ENCODE results near the gene MYOZ3.

The MYOZ3 gene

DNA sequence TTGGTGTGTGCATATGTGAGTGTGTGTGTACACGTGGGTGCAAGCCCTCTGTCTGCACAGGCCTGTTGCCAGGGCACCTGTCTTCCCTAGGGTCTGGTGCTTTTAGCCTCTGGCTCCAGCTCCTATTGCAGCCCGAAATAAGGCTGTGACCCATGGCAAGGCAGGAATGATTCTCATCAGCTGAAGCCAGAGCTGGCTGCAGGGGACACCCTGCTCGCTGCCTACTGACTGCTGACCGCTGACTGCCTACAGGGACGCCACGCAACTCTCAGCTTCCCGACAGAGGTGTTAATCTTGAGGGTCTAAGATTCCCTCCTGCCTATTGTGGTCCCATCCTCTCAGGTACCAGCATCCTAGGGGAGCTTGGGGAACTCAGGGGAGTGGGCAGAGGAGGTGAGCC is at the start of gene MYOZ3:
Gene MYOZ3, plus strand, starts transcription at position 166 of the 400 bp plus-strand sequence. CDS start 1,691 bp downstream, outside the sequence.
- DNase-seq (ENCODE audit: low read depth), result no peak

- no peak for DNase-seq (ENCODE audit: low read depth)
These were observed 48.6 kb upstream of the MYOZ3 start for GRCh38 chr5:150612405-150612804.

DNA sequence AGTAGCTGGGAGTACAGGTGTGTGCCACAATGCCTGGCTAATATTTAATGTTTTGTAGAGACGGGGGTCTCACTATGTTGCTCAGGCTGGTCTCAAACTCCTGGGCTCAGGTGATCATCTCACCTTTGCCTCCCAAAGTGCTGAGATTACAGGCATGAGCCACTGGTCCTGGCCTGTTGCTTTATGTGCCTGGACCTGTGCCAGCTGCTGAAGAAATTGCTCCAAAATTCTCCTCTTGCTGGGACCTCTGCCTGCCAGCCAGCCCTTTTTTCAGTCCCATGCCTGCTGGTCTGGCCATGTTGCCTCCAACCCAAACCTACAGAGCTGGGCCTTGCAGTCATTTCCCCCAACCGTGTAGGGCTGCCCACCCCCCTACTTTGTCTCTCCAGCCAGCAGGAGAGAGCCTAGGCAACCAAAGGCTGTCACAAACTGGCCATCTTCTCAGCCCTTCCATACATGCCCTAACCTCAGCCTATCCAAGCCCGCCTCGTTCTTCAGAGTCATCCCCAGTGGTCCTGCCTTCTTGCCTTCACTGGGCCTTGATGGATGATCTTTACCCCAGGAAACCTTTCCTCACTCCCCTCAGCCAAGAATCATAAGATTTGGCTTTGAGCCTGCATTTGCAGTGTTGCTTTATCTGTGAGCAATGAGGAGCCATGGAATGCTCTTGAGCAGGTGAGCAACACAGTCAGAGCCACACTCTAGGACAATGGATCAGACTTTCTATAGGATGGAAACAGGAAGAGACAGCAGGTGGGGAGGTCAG is 48.0 kb upstream of the MYOZ3 start:
- DNase-seq (ENCODE audit: low read depth), result no peak

GRCh38 chr5:150613991-150614660 is 46.9 kb upstream of the MYOZ3 start:
- no peak for DNase-seq (ENCODE audit: low read depth)

DNA sequence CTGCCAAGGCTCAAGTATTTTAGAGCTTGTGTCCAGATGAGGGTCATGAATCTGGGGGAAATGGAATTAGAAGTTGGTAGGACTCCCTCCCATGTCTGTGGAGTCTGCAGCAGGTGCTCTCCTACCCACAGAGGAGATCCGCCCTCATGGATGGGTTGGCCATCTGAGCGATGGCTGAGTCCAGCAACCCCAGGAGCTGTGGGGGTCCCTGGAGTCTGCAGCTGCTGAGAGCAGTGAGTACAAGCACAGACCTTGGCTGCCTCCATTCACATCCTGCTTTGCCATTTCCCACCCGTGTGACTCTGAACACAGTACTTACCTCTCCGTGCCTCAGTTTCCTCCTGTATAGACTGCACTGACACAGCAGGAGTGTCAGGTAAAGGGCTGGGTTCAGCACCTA is 46.4 kb upstream of the MYOZ3 start:
- DNase-seq (ENCODE audit: low read depth), result no peak

- DNase-seq (ENCODE audit: low read depth), result peak; percentile 50
These were observed 45.8 kb upstream of the MYOZ3 start for GRCh38 chr5:150615141-150615699.

- no peak for DNase-seq (ENCODE audit: low read depth)
These were observed 45.0 kb upstream of the MYOZ3 start for GRCh38 chr5:150616024-150616470.

- no peak for DNase-seq (ENCODE audit: low read depth)
These were observed 44.5 kb upstream of the MYOZ3 start for GRCh38 chr5:150616506-150616905.

DNA sequence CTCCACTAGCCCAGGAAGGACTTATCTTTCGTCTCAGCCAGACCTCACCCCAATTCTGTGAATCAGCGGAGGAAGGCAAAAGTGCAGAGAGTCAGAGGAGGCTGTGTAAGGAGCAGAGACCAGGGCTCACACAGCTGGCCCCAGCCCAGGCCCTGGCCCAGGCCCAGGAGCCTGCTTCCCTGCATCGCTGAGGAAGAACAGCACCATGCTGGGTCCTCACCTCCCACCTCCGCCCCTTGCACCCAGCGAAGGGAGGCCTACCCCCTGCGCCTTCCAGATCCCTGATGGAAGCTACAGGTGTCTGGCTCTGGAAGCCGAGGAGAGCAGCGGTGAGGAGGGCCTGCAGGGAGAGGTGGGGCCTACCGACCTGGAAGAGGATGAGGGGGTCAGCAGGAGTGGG is 42.9 kb upstream of the MYOZ3 start:
- DNase-seq (ENCODE audit: low read depth), result no peak

- DNase-seq (ENCODE audit: low read depth), result no peak
These were observed 42.3 kb upstream of the MYOZ3 start for GRCh38 chr5:150618588-150619281.

- no peak for DNase-seq (ENCODE audit: low read depth)
These were observed 41.5 kb upstream of the MYOZ3 start for GRCh38 chr5:150619359-150620230.

DNA sequence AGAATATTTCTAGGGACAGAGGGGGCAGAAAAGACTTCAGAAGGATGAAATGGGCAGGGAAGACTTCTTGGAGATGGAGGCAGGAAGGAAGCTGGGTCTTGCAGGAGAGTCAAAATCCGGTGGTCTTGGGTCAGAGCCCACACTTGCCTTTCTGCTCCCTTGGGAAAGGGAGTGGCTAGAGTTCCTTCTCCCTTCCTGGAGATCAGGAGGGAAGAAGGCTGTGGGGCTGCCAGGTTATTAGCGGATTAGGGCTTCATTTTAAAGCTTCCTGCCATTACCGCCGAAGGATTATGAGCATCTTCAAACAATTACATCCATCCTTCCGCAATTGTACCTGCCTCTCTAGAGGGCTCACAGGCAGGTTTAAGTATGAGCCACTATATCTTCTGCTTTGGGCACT is 39.8 kb upstream of the MYOZ3 start:
- no peak for DNase-seq (ENCODE audit: low read depth)

DNA sequence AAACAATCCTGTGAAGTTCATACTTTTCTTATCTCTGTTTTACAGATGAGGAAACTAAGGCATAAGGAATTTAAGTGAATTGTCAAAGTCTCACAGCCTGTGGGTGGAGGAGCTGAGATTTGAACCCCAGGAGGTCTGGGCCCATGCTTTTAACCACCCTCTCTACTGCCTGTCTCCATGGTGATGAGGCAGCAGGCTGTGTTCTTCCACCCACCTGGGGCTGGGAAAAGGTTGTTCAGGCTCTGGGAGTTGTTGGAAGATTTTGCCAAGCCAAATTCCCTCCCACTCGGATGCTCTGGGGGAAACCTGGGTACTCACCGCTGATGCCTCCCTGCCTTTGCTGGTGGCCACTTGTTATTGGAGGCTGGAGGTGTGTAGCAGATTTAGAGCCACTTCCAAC is 38.9 kb upstream of the MYOZ3 start:
- DNase-seq (ENCODE audit: low read depth), result no peak

- no peak for DNase-seq (ENCODE audit: low read depth)
These were observed 37.7 kb upstream of the MYOZ3 start for GRCh38 chr5:150623152-150623877.

- DNase-seq (ENCODE audit: low read depth), result no peak
These were observed 37.2 kb upstream of the MYOZ3 start for GRCh38 chr5:150623878-150624216.

DNA sequence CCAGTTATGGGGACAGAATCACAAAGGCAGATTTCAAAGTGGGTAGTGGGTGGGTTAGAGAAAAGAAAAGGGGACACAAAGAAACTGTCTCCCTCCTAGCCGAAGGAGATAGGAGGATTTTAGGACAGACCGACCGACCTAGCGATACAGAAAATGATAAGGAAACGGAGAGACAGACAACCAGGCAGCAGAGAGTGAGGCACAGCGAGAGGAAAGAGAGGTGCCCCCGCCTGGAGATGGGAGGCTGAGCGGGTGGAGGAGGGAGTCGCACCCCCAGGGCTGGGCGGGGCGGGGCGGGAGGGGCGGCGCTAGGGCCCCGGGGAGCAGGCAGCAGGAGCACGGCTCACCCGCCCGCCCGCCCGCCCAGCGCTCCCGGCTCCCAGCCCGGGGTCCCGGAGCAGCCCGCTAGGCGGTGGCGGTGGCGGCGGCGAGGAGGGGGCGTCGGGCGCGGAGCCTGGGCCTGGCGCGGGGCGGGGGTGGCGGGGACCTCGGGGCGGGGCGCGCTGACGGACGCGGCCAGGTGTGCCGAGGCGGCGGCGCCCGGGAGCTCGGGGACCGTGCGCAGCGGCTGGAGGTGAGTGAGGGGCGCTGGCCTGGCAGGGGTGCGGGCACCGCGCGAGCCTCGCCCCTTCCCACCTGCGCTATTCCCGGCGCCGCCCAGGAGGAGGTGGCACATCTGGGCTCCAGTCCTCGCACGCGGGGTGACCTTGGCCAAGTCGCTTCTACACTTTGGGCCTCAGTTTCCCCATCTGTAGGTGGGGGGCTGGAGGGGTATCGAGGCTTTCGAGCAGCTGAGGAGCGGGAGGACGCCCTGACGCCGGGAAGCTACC is 36.5 kb upstream of the MYOZ3 start:
- no peak for DNase-seq (ENCODE audit: low read depth)

- DNase-seq (ENCODE audit: low read depth), result no peak
These were observed 35.9 kb upstream of the MYOZ3 start for GRCh38 chr5:150625164-150625535.

GRCh38 chr5:150625831-150626746 is 35.0 kb upstream of the MYOZ3 start:
- no peak for DNase-seq (ENCODE audit: low read depth)

DNA sequence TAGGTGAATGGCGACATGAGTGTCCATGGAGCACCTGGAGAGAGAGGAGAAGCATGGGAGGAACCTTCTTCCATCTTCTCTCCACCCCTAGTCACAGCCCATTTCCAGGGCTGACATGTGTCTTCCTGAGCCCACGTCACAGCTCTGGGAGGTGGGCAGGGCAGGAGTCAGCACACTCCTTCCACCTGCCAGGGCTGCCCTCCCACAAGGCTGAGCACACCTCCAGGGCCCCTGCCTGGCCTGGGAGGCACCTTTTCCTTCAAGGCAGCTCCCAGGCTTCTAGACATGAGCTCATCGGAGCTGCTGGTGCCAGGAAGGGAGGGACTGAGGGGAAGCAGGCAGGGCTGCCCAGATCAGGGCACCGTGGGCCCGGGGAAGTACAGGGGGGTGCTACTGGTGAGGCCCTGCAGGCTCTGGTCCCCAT is 34.2 kb upstream of the MYOZ3 start:
- DNase-seq (ENCODE audit: low read depth), result no peak
